ENCODE measurements around the gene NR5A1. TPM values are rescaled to one million over a fixed set of nuclear protein-coding genes. Genes with fewer than 3 reads are reported as not detected.
A peak's percentile ranks its signal among the peaks of the same experiment; 100 is the strongest.

NR5A1 gene
- total and polyA plus RNA-seq, 2 experiments from 2014 or later, result 0.21 TPM; not detected in 1

DNA sequence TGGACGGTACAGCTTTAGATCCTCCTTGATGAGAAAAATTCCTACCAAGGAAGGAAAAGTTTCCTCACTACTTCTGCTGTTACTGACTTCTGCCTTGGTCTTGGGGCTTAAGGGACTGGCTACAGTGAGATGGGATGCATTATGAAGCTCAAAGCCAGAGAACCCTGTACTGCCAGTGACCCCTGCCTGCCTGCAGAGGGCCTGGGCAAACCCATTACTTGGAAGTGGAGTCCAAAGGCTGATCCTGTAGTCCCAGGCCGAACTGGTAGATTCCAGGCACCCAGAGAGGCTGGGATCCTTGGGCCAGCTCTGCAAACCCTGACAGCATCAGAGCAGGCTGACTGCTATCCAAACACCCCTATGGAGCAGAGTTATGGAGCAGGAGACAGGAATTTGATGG lies 25.7 kb upstream of the NR5A1 start:
- peak; percentile 64 for ATAC-seq
- Histone ChIP-seq H3K36me3 (ENCODE audit: insufficient read depth) (peaks cover 12% of the 10 kb centered on the region; the same call in 1 of the 2 replicates), H2AFZ (no peak overlapping the region), H3K9me2 (ENCODE audit: insufficient read depth) (no peaks in the 10 kb centered on the region), H3K27me3 (ENCODE audit: insufficient read depth) (no peaks in the 10 kb centered on the region), H3K27ac (ENCODE audit: low read depth) (no peak overlapping the region), H3K4me1 (ENCODE audit: insufficient read depth) (no peaks in the 10 kb centered on the region), H3F3A (replicated peaks; ENCODE audit: low read depth) (peaks cover 8% of the 10 kb centered on the region), H3K4me2 (no peak overlapping the region), H4K20me1 (replicated peaks; ENCODE audit: insufficient read depth) (no peaks in the 10 kb centered on the region), H3K4me3 (no peak overlapping the region), H3K79me2 (replicated peaks; ENCODE audit: insufficient read depth) (no peaks in the 10 kb centered on the region)
- no peak for TF ChIP-seq STAT1 (IDR thresholded peaks at IDR 0.05; ENCODE audit: unreplicated experiment)
- TF ChIP-seq EZH2phosphoT487 (IDR thresholded peaks at IDR 0.05; ENCODE audit: unreplicated experiment), result no peak
- TF ChIP-seq, protein P1, sequence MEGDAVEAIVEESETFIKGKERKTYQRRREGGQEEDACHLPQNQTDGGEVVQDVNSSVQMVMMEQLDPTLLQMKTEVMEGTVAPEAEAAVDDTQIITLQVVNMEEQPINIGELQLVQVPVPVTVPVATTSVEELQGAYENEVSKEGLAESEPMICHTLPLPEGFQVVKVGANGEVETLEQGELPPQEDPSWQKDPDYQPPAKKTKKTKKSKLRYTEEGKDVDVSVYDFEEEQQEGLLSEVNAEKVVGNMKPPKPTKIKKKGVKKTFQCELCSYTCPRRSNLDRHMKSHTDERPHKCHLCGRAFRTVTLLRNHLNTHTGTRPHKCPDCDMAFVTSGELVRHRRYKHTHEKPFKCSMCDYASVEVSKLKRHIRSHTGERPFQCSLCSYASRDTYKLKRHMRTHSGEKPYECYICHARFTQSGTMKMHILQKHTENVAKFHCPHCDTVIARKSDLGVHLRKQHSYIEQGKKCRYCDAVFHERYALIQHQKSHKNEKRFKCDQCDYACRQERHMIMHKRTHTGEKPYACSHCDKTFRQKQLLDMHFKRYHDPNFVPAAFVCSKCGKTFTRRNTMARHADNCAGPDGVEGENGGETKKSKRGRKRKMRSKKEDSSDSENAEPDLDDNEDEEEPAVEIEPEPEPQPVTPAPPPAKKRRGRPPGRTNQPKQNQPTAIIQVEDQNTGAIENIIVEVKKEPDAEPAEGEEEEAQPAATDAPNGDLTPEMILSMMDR (conservative IDR thresholded peaks at IDR 0.05; ENCODE audit: low read depth in 2 of 2), result peak; percentile 24 to 28; a peak in 2 of 4 replicates
- H3K27ac Mint-ChIP-seq, result no peak overlapping the region
- H3K4me3 Mint-ChIP-seq, result no peak overlapping the region
- no peaks in the 10 kb centered on the region for H3K9me3 Mint-ChIP-seq
- no peak for DNase-seq (ENCODE audit: low spot score)
- H3K36me3 Mint-ChIP-seq (ENCODE audit: low read depth), result peaks cover 47% of the 10 kb centered on the region
- H3K4me1 Mint-ChIP-seq, result 0 out of 3 replicates have a peak, but pooled peaks cover 3% of the 10 kb centered on the region
- H3K27me3 Mint-ChIP-seq (ENCODE audit: insufficient read depth, low read depth, poor library complexity), result peaks cover 3% of the 10 kb centered on the region

DNA sequence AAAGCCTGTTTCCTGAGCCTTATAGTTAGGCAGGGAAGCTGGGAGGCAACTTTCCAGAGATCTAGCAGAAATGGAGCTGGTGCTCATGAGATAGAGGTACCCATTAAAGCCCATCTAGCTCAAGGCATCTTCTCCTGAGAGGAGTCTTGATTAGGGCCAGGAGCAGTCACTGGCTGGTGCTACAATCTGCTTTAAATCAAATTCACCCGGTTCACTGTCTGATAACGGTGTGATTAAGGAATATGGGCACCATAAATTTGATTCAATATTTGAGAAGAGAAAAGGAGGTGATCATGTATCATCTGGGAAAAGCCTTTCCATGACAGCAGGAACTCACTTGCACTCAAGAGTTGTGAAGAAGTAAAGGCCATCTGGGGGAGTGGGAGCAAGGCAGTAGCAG lies 23.9 kb upstream of the NR5A1 start:
- Mint-ChIP-seq H3K27me3 (ENCODE audit: insufficient read depth, low read depth, poor library complexity) (peaks cover under 1% of the 10 kb centered on the region), H3K4me1 (0 out of 3 replicates have a peak, but pooled peaks cover 3% of the 10 kb centered on the region), H3K36me3 (ENCODE audit: low read depth) (peaks cover 51% of the 10 kb centered on the region), H3K9me3 (no peaks in the 10 kb centered on the region), H3K4me3 (no peak overlapping the region), H3K27ac (no peak overlapping the region)
- Histone ChIP-seq H2AFZ (no peak overlapping the region), H4K20me1 (replicated peaks; ENCODE audit: insufficient read depth) (no peaks in the 10 kb centered on the region), H3K79me2 (replicated peaks; ENCODE audit: insufficient read depth) (no peaks in the 10 kb centered on the region), H3K36me3 (ENCODE audit: insufficient read depth) (peaks cover 12% of the 10 kb centered on the region; the same call in 1 of the 2 replicates), H3K27me3 (ENCODE audit: insufficient read depth) (no peaks in the 10 kb centered on the region), H3F3A (replicated peaks; ENCODE audit: low read depth) (0 out of 2 replicates have a peak, but pooled peaks cover 3% of the 10 kb centered on the region), H3K4me1 (ENCODE audit: insufficient read depth) (no peaks in the 10 kb centered on the region), H3K9me2 (ENCODE audit: insufficient read depth) (no peaks in the 10 kb centered on the region), H3K27ac (ENCODE audit: low read depth) (no peak overlapping the region), H3K4me2 (no peak overlapping the region), H3K4me3 (no peak overlapping the region)
- no peak for ATAC-seq
- DNase-seq (ENCODE audit: low spot score), result no peak
- TF ChIP-seq, protein P1 (conservative IDR thresholded peaks at IDR 0.05; ENCODE audit: low read depth in 2 of 2), result no peak
- TF ChIP-seq EZH2 (IDR thresholded peaks at IDR 0.05; ENCODE audit: low read depth, unreplicated experiment) (no peak), STAT1 (IDR thresholded peaks at IDR 0.05; ENCODE audit: unreplicated experiment) (no peak), ZNF331 (CRISPR knock-in tag; IDR thresholded peaks at IDR 0.05; ENCODE audit: low read depth) (no peak), NANOG (IDR thresholded peaks at IDR 0.05; ENCODE audit: borderline replicate concordance) (no peak), CREB1 (CRISPR knock-in tag; IDR thresholded peaks at IDR 0.05; ENCODE audit: low read depth) (no peak), POLR2AphosphoS5 (IDR thresholded peaks at IDR 0.05; ENCODE audit: low read depth) (no peak), EZH2phosphoT487 (IDR thresholded peaks at IDR 0.05; ENCODE audit: unreplicated experiment) (no peak)
- TF ChIP-seq, protein P2, sequence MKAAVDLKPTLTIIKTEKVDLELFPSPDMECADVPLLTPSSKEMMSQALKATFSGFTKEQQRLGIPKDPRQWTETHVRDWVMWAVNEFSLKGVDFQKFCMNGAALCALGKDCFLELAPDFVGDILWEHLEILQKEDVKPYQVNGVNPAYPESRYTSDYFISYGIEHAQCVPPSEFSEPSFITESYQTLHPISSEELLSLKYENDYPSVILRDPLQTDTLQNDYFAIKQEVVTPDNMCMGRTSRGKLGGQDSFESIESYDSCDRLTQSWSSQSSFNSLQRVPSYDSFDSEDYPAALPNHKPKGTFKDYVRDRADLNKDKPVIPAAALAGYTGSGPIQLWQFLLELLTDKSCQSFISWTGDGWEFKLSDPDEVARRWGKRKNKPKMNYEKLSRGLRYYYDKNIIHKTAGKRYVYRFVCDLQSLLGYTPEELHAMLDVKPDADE (IDR thresholded peaks at IDR 0.05), result no peak
- TF ChIP-seq, protein P3, sequence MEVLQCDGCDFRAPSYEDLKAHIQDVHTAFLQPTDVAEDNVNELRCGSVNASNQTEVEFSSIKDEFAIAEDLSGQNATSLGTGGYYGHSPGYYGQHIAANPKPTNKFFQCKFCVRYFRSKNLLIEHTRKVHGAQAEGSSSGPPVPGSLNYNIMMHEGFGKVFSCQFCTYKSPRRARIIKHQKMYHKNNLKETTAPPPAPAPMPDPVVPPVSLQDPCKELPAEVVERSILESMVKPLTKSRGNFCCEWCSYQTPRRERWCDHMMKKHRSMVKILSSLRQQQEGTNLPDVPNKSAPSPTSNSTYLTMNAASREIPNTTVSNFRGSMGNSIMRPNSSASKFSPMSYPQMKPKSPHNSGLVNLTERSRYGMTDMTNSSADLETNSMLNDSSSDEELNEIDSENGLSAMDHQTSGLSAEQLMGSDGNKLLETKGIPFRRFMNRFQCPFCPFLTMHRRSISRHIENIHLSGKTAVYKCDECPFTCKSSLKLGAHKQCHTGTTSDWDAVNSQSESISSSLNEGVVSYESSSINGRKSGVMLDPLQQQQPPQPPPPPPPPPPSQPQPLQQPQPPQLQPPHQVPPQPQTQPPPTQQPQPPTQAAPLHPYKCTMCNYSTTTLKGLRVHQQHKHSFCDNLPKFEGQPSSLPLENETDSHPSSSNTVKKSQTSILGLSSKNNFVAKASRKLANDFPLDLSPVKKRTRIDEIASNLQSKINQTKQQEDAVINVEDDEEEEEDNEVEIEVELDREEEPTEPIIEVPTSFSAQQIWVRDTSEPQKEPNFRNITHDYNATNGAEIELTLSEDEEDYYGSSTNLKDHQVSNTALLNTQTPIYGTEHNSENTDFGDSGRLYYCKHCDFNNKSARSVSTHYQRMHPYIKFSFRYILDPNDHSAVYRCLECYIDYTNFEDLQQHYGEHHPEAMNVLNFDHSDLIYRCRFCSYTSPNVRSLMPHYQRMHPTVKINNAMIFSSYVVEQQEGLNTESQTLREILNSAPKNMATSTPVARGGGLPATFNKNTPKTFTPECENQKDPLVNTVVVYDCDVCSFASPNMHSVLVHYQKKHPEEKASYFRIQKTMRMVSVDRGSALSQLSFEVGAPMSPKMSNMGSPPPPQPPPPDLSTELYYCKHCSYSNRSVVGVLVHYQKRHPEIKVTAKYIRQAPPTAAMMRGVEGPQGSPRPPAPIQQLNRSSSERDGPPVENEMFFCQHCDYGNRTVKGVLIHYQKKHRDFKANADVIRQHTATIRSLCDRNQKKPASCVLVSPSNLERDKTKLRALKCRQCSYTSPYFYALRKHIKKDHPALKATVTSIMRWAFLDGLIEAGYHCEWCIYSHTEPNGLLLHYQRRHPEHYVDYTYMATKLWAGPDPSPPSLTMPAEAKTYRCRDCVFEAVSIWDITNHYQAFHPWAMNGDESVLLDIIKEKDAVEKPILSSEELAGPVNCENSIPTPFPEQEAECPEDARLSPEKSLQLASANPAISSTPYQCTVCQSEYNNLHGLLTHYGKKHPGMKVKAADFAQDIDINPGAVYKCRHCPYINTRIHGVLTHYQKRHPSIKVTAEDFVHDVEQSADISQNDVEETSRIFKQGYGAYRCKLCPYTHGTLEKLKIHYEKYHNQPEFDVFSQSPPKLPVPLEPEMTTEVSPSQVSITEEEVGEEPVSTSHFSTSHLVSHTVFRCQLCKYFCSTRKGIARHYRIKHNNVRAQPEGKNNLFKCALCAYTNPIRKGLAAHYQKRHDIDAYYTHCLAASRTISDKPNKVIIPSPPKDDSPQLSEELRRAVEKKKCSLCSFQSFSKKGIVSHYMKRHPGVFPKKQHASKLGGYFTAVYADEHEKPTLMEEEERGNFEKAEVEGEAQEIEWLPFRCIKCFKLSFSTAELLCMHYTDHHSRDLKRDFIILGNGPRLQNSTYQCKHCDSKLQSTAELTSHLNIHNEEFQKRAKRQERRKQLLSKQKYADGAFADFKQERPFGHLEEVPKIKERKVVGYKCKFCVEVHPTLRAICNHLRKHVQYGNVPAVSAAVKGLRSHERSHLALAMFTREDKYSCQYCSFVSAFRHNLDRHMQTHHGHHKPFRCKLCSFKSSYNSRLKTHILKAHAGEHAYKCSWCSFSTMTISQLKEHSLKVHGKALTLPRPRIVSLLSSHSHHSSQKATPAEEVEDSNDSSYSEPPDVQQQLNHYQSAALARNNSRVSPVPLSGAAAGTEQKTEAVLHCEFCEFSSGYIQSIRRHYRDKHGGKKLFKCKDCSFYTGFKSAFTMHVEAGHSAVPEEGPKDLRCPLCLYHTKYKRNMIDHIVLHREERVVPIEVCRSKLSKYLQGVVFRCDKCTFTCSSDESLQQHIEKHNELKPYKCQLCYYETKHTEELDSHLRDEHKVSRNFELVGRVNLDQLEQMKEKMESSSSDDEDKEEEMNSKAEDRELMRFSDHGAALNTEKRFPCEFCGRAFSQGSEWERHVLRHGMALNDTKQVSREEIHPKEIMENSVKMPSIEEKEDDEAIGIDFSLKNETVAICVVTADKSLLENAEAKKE (CRISPR knock-in tag; IDR thresholded peaks at IDR 0.05), result no peak

All from GM23338 (cell line).